ENCODE measurements around the gene MRPL34.

GRCh38 chr19:17264641-17264979 lies 41.1 kb upstream of the MRPL34 start, which contains the start of gene USHBP1:
- no peak for TF ChIP-seq EZH2phosphoT487 (IDR thresholded peaks at IDR 0.05; ENCODE audit: low read length)
- no peak for TF ChIP-seq CTCF (IDR thresholded peaks at IDR 0.05; ENCODE audit: low read length)

Measured in MM.1S (cell line).